ENCODE measurements around the gene LSM10.

- peak; percentile 89 to 95 (median 93) for TF ChIP-seq CTCF (IDR thresholded peaks at IDR 0.05 in 4 of 5, conservative IDR thresholded peaks at IDR 0.05 in 1 of 5)
- no peak for TF ChIP-seq POLR2A (IDR thresholded peaks at IDR 0.05)
Observed at GRCh38 chr1:36420836-36421317, 23.2 kb upstream of the LSM10 start.
